Activated T-helper 2 cell treated with anti-CD3 and anti-CD28 coated beads, Interferon-gamma antibody, Interleukin-2, Interleukin-4, amounts not matched to agents 10 μg/mL and 5 μg/mL and 100 μg/mL, durations not matched to agents 14 hours and 24 hours and 36 hours (primary cell): ENCODE results near the gene USP9X. TPM values are rescaled to one million over a fixed set of nuclear protein-coding genes. Genes with fewer than 3 reads are reported as not detected.
"Not testable (repeated sequence)": the region's sequence is repeated elsewhere in the genome, so short reads cannot be mapped to it uniquely, and the experiment has no call there.

Experiments
- DNase-seq: peaks from one replicate; pipeline ENCODE4 v3.0.0; 2021; ENCODE audit warnings: low spot score
- H3K27ac Mint-ChIP-seq: one replicate; pipeline ENCODE4 v1.8.0; 2021; ENCODE audit warnings: mixed read lengths
- H3K27me3 Mint-ChIP-seq: one replicate; pipeline ENCODE4 v1.8.0; 2021; ENCODE audit warnings: low read depth, mixed read lengths
- H3K36me3 Mint-ChIP-seq: one replicate; pipeline ENCODE4 v1.8.0; 2021; ENCODE audit warnings: low read depth, mixed read lengths
- H3K4me1 Mint-ChIP-seq: one replicate; pipeline ENCODE4 v1.8.0; 2021; ENCODE audit warnings: low read depth, mixed read lengths
- H3K4me3 Mint-ChIP-seq: one replicate; pipeline ENCODE4 v1.8.0; 2021; ENCODE audit warnings: low read depth, mild to moderate bottlenecking, moderate library complexity, mixed read lengths
- H3K9me3 Mint-ChIP-seq: one replicate; pipeline ENCODE4 v1.8.0; 2021; ENCODE audit warnings: mixed read lengths
- intact Hi-C: fragments of 100-400 bp; cut with micrococcal nuclease; formaldehyde crosslinking; loops from one replicate; pipeline ENCODE4 v1.15.1; 2023
- total RNA-seq: library from RNA; stranded (reverse); gene quantifications from 2 replicates; pipeline ENCODE4 v1.2.3, GENCODE V29; 2022

USP9X gene
- total RNA-seq, 1 donor from 2014 or later: 53.4 TPM

DNA sequence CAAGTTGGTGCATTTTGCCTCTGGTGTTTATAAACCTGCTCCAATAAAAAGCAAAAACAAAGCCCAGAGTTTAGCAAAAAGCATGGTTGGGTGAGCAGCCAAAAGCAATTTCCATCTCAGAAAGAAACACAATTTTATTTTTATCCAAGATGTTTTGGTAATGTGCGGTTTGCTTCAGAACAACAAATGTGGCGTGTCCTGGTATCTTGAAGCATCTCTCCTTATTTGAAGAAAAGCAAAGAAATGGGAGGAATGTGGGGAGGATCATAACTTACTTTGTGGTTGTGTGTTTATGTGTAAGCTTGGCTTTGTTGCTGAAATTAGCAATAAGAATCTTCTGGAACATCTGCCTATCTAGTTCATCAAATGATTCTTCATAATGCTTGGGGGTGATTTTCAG, 160.4 kb downstream of the USP9X start:
- DNase-seq: no peak
- no peaks in the 10 kb centered on the region for H3K4me1 Mint-ChIP-seq

DNA sequence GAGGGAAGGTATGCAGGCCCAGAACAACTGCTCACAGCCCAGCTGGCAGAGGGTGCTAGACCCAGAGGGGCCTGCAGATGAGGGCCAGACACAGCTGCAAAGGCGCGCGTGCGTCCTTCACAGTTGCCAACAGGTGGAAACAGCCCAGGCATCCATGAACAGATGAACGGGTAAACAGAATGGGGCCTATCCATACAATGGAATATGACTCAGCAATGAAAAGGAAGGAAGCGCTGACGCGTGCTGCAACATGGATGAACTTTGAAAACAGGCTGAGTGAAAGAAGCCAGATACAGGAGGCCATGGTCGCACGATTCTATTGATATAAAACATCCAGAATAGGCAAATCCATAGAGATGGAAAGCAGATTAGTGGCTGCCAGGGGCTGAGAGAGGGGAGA, 165.6 kb downstream of the USP9X start:
- Mint-ChIP-seq H3K4me3 (no peak overlapping the region), H3K27me3 (no peaks in the 10 kb centered on the region), H3K36me3 (no peaks in the 10 kb centered on the region), H3K4me1 (peaks cover 7% of the 10 kb centered on the region), H3K9me3 (no peaks in the 10 kb centered on the region), H3K27ac (no peak overlapping the region)
- DNase-seq: no peak
- intact Hi-C loops: no loop called here

More for the DNA sequence above, 160.4 kb downstream of the USP9X start:
- Mint-ChIP-seq H3K4me3 (no peak overlapping the region), H3K9me3 (no peaks in the 10 kb centered on the region), H3K27me3 (no peaks in the 10 kb centered on the region), H3K27ac (no peak overlapping the region), H3K36me3 (no peaks in the 10 kb centered on the region)
- intact Hi-C loops: no loop called here

DNA sequence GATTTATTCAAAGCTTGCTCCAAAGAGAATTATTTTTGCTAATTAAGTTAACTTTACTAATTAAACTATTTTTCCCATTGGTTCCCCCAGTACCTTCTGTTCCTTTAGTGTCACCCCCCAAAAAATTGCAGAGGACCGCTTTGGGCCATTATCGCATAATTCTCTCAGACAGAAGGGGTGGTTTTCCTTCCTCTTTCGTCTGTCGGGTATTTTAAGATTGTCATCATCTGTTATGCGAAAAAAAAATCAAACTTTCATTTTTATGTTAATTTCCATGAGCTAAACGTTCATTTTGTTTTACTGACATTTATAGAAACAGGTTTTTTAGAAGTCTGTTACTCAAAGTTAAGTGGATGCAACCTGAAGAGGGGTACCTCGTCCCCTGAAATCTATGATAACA, 172.6 kb downstream of the USP9X start:
- H3K9me3 Mint-ChIP-seq: no peaks in the 10 kb centered on the region
- intact Hi-C loops: no loop called here
- DNase-seq: no peak
- no peak overlapping the region for H3K27ac Mint-ChIP-seq
- H3K27me3 Mint-ChIP-seq: no peaks in the 10 kb centered on the region
- H3K4me1 Mint-ChIP-seq: peaks cover 5% of the 10 kb centered on the region
- no peak overlapping the region for H3K4me3 Mint-ChIP-seq
- no peaks in the 10 kb centered on the region for H3K36me3 Mint-ChIP-seq

DNA sequence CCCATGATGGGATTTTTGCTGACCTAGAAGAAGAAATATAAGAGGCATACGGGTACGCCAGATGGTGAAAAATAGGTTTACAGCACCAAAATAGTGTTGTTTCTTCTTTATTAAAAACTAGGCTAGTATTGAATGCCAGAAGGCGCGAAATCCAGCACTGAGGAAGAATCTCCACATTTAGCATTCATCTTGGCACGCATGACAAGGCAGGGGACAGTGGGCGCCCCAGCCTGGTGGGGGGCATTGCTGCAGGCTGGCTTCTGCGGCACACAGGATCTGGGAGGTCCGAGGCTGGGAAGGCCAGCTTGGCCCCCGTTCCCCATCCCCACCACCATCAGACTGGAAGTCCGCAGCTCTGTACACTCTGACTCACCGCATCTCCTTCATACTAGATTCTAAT, 173.0 kb downstream of the USP9X start:
- DNase-seq: no peak
- H3K27me3 Mint-ChIP-seq: no peaks in the 10 kb centered on the region
- intact Hi-C loops: no loop called here
- H3K27ac Mint-ChIP-seq: no peak overlapping the region
- no peak overlapping the region for H3K4me3 Mint-ChIP-seq
- no peaks in the 10 kb centered on the region for H3K9me3 Mint-ChIP-seq
- H3K4me1 Mint-ChIP-seq: peaks cover 4% of the 10 kb centered on the region
- H3K36me3 Mint-ChIP-seq: no peaks in the 10 kb centered on the region

DNA sequence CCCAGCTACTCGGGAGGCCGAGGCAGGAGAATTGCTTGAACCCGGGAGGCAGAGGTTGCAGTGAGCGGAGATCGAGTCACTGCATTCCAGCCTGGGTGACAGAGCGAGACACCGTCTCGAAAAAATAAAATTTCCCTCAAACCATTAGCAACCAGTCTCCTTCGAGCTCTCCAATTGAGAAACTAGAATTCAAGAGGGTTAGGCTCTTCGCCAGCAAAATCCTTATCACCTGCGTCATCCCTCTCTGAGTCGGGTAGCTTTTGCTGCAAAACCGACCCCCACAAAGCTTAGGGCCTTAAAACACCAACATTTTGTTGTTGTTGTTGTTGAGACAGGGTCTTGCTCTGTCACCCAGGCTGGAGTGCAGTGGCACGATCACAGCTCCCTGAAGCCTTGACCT, 173.6 kb downstream of the USP9X start:
- intact Hi-C loops: no loop called here
- H3K4me3 Mint-ChIP-seq: no peak overlapping the region
- H3K27me3 Mint-ChIP-seq: no peaks in the 10 kb centered on the region
- DNase-seq: no peak
- H3K36me3 Mint-ChIP-seq: no peaks in the 10 kb centered on the region
- H3K9me3 Mint-ChIP-seq: no peaks in the 10 kb centered on the region
- H3K27ac Mint-ChIP-seq: no peak overlapping the region
- no peaks in the 10 kb centered on the region for H3K4me1 Mint-ChIP-seq

DNA sequence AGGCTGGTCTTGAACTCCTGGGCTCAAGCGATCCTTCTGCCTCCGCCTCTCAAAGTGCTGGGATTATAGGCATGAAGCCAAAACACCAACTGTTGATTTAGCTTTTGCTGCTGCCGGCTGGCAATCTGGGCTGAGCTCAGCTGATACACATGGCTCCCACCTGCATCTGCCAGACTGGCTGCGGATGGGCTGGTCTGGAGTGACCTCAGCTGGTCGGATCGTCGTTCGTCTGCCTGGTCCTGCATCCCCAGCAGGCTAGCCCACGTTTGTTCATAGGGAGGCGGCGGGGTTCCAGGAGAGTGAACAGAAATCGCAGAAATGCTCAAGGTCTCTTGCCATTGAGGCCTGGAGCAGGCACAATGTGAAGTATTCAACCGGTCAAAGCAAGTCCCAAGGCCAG, 174.3 kb downstream of the USP9X start:
- no peaks in the 10 kb centered on the region for H3K9me3 Mint-ChIP-seq
- no peak for DNase-seq
- intact Hi-C loops: no loop called here
- no peak overlapping the region for H3K4me3 Mint-ChIP-seq
- no peak overlapping the region for H3K27ac Mint-ChIP-seq
- no peaks in the 10 kb centered on the region for H3K27me3 Mint-ChIP-seq
- H3K4me1 Mint-ChIP-seq: no peaks in the 10 kb centered on the region
- H3K36me3 Mint-ChIP-seq: no peaks in the 10 kb centered on the region

DNA sequence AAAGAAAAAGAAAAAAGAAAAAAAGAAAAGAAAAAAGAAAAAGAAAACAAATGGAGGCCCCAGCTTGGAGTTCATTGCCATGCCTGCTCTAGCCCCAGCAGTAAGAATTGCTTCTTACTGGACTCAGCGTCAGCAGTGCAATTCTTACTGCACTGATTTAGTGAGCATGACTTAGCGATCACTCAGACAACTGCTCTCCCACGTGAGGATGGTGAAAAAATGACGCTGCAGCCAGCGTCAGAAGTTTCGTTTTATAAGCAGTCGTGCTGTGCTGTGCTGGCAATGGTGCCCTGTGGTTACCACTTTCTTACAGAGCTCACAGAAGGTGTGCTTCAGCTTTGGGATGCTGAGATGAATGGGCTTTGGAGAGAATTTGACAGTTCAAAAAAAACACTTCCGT, 180.4 kb downstream of the USP9X start:
- Mint-ChIP-seq H3K27me3 (no peaks in the 10 kb centered on the region), H3K27ac (no peak overlapping the region), H3K4me1 (no peaks in the 10 kb centered on the region), H3K9me3 (no peaks in the 10 kb centered on the region), H3K4me3 (no peak overlapping the region), H3K36me3 (no peaks in the 10 kb centered on the region)
- intact Hi-C loops: no loop called here
- peak; percentile 34 for DNase-seq

DNA sequence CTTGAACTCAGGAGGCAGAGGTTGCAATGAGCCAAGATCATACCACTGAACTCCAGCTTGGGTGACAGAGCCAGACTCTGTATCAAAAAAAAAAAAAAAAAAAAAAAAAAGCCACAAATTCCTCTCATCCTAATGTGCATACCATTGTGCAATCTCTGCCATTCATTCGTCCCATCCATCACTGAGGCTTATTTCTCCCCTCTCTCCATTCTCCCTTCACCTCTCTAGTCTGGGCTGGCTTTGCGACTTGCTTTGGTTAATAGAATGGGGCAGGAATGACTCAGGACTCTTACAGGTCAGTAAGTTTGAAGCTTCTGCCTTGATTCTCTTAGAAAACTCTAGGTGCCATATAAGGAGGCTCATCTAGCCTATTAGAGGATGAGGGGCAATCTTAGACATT, 188.4 kb downstream of the USP9X start:
- intact Hi-C loops: loop anchor here (10.0 kb wide), 1 partner anchor 491 kb away; no protein-coding TSS in a partner anchor
- Mint-ChIP-seq H3K4me3 (no peak overlapping the region), H3K4me1 (peaks cover 4% of the 10 kb centered on the region), H3K36me3 (no peaks in the 10 kb centered on the region), H3K9me3 (no peaks in the 10 kb centered on the region), H3K27me3 (no peaks in the 10 kb centered on the region), H3K27ac (no peak overlapping the region)
- DNase-seq: no peak

DNA sequence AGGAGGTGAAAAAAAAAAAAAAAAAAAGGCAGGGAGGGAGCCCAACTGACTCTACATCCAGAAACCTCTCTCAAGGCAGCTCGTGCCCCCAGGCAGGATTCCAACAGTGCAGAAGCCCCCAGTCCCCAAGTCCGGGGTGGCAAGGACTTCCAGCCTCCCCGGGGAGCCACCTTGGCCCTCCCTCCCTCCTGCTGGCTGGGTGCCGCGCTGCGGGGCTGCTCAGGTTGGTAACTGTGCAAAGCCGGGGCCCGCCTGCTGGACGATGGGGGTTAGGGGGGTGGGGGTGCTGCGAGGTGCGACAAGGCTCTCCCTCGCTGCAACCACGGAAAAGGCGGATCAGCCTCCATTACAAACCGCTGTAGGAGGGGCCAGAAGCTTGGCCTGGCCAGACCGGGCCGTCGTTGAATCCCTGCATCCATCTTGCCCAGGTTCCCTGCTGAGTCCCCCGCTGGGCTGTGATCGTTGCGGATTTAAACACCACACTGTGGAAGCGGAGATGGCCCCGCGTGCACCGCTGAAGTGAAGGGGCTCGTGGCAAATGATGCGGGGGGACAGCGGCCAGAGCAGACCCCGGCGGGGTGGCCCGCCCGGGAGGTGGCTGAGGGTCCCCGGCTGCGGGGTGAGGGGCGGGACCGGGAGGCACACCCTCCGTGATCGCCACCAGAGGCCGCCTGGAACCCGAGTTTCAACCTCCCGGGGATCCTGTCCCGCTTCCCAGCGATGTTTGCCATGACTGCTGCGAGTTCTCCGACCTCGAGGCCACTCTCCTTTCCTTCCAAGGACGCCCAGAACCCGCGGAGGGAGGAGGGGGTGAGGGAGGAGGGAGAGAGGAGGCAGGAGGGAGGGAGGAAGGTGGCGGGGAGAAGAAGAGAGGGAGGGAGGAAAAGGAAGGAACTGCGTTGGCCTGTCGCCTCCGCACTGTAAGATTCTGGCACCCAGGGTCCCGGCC, 190.7 kb downstream of the USP9X start:
- peak overlapping the region; percentile 78 for H3K4me3 Mint-ChIP-seq
- H3K4me1 Mint-ChIP-seq: peaks cover 4% of the 10 kb centered on the region
- H3K9me3 Mint-ChIP-seq: no peaks in the 10 kb centered on the region
- DNase-seq: peak; percentile 18
- H3K36me3 Mint-ChIP-seq: no peaks in the 10 kb centered on the region
- intact Hi-C loops: loop anchor here (2.0 to 10.0 kb wide), 4 partner anchors 55 to 489 kb away; no protein-coding TSS in a partner anchor
- no peaks in the 10 kb centered on the region for H3K27me3 Mint-ChIP-seq
- H3K27ac Mint-ChIP-seq: peak overlapping the region; percentile 82

DNA sequence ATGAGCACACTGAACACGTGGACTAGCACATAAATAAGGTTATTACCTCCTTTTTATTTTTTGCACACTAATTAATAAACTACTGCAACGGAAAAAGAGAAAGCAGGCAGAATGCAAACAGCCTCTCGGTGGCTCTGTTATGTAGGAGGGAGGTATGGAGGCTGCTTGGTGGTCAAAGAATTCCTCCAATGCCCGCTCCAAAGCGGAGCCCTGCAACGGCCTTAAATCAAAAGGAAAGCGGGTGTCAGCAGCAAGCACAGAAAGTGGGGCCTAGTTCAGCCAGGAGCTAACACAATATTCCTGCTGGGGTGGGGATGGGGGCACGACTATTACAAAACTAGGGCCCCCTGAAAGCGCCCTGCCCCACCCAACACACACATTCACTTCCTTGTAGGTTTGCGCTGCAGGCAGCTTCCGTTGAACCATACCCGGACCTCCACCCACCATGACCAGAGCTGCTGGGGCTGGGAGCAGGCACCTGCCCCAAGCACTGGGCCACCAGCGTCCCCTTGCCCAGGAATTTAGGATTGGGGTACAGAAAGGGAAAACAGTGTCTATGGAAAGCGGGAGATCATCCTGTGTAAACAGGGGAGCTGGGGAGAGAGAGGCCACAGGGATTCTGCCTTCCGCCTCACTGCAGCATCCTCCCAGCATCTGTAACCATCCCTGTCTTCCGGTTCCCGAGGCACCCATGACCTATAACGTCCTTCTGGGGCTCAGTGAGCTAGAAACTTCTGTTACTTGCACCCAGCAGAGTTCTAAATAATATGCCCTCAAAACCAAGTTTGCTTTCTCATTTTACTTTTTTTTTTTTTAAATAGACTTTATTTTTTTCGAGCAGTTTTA, 191.6 kb downstream of the USP9X start:
- Mint-ChIP-seq H3K4me1 (peaks cover 4% of the 10 kb centered on the region), H3K27me3 (no peaks in the 10 kb centered on the region), H3K9me3 (no peaks in the 10 kb centered on the region), H3K4me3 (peak overlapping the region; percentile 60), H3K36me3 (no peaks in the 10 kb centered on the region), H3K27ac (peak overlapping the region; percentile 62)
- DNase-seq: no peak
- intact Hi-C loops: loop anchor here (2.0 to 10.0 kb wide), 4 partner anchors 54 to 488 kb away; no protein-coding TSS in a partner anchor

DNA sequence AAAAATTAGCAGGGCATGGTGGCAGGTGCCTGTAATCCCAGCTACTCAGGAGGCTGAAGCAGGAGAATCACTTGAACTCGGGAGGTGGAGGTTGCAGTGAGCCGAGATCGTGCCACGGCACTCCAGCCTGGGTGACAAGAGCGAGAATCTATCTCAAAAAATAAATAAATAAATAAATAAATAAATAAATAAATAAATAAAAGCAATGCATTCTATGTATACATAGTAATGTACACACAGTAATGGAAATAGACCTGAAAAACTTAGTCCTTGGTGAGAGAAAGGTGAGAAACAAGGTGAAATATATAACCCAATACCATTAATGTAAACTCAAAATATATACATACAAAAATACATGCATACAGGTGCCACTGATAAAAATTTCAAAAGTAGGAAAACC, 197.1 kb downstream of the USP9X start:
- H3K27ac Mint-ChIP-seq, H3K36me3 Mint-ChIP-seq, intact Hi-C loops, H3K4me1 Mint-ChIP-seq, DNase-seq, H3K9me3 Mint-ChIP-seq, H3K27me3 Mint-ChIP-seq, H3K4me3 Mint-ChIP-seq: not testable (repeated sequence)

DNA sequence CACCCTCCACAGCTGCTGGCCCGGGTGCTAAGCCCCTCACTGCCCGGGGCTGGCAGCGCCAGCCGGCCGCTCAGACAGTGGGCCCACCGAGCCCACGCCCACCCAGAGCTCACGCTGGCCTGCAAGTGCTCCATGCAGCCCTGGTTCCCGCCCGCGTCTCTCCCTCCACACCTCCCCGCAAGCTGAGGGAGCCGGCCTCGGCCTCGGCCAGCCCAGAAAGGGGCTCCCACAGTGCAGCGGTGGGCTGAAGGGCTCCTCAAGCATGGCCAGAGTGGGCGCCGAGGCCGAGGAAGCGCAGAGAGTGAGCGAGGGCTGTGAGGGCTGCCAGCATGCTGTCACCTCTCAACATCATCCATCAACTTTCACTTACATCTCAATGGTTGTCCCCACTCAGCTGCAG, 200.7 kb downstream of the USP9X start:
- H3K36me3 Mint-ChIP-seq, DNase-seq, H3K27ac Mint-ChIP-seq, H3K27me3 Mint-ChIP-seq, intact Hi-C loops, H3K4me1 Mint-ChIP-seq, H3K9me3 Mint-ChIP-seq, H3K4me3 Mint-ChIP-seq: not testable (repeated sequence)
